MM.1S (cell line): ENCODE measurements around the gene SLC25A28.

Experiments used
- DNase-seq: peaks from one replicate; pipeline ENCODE4 v3.0.0-alpha.2; 2015
- H2AFZ ChIP-seq: fragments of 300-600 bp; sonication (generic); 2 replicates; pipeline ENCODE4 v1.6.0; 2016; ENCODE audit warnings: antibody characterized with exemption, low read length
- H3F3A ChIP-seq: fragments of 300-600 bp; sonication (generic); 2 replicates; pipeline ENCODE4 v1.6.1; 2016; ENCODE audit warnings: mild to moderate bottlenecking, antibody characterized with exemption, low read length, moderate library complexity, mixed read lengths; ENCODE audit not compliant: insufficient read depth
- H3K27ac ChIP-seq: fragments of 300-600 bp; sonication (generic); 2 replicates; pipeline ENCODE4 v1.5.1; 2016; ENCODE audit warnings: mild to moderate bottlenecking, low read length
- H3K27me3 ChIP-seq: fragments of 300-600 bp; sonication (generic); replicated peaks from 2 replicates; pipeline ENCODE4 v1.6.0; 2016; ENCODE audit warnings: low read length; ENCODE audit not compliant: insufficient read depth
- H3K36me3 ChIP-seq: fragments of 300-600 bp; sonication (generic); replicated peaks from 2 replicates; pipeline ENCODE4 v1.6.1; 2016; ENCODE audit warnings: mild to moderate bottlenecking, low read length, mixed read lengths; ENCODE audit not compliant: insufficient read depth
- H3K4me1 ChIP-seq: fragments of 300-600 bp; sonication (generic); 2 replicates; pipeline ENCODE4 v1.6.1; 2016; ENCODE audit warnings: low read length, mixed read lengths
- H3K4me2 ChIP-seq: fragments of 300-600 bp; sonication (generic); 2 replicates; pipeline ENCODE4 v1.6.0; 2016; ENCODE audit warnings: low read depth, low read length
- H3K4me3 ChIP-seq: fragments of 300-600 bp; sonication (generic); 2 replicates; pipeline ENCODE4 v1.5.1; 2016; ENCODE audit warnings: low read length, mixed read lengths
- H3K79me2 ChIP-seq: fragments of 300-600 bp; sonication (generic); 2 replicates; pipeline ENCODE4 v1.6.1; 2016; ENCODE audit warnings: mixed run types, low read length, mixed read lengths
- H3K9ac ChIP-seq: fragments of 300-600 bp; sonication (generic); 2 replicates; pipeline ENCODE4 v1.6.1; 2016; ENCODE audit warnings: low read length, mixed read lengths
- H3K9me2 ChIP-seq: fragments of 300-600 bp; sonication (generic); replicated peaks from 2 replicates; pipeline ENCODE4 v1.6.1; 2016; ENCODE audit warnings: mild to moderate bottlenecking, low read length, mixed read lengths; ENCODE audit not compliant: insufficient read depth
- H3K9me3 ChIP-seq: fragments of 300-600 bp; sonication (generic); replicated peaks from 2 replicates; pipeline ENCODE4 v1.6.1; 2016; ENCODE audit warnings: mild to moderate bottlenecking, low read length, mixed read lengths; ENCODE audit not compliant: insufficient read depth
- H4K20me1 ChIP-seq: fragments of 300-600 bp; sonication (generic); 2 replicates; pipeline ENCODE4 v1.6.1; 2016; ENCODE audit warnings: mild to moderate bottlenecking, low read length, moderate library complexity, mixed read lengths; ENCODE audit not compliant: insufficient read depth
- CTCF ChIP-seq: fragments of 300-600 bp; sonication (generic); IDR thresholded peaks from 2 replicates; pipeline ENCODE4 v1.5.1; 2016; ENCODE audit warnings: antibody characterized with exemption, low read length, mixed read lengths
- EZH2 ChIP-seq: fragments of 300-600 bp; sonication (generic); optimal IDR thresholded peaks from 2 replicates; pipeline ENCODE3; 2017; ENCODE audit warnings: low read depth, mild to moderate bottlenecking, antibody characterized with exemption, low read length, mixed read lengths
- EZH2phosphoT487 ChIP-seq: fragments of 300-600 bp; sonication (generic); IDR thresholded peaks from 2 replicates; pipeline ENCODE4 v1.6.1; 2018; ENCODE audit warnings: antibody characterized with exemption, low read length

SLC25A28 gene

GRCh38 chr10:99582255-99582770 is 37.9 kb downstream of the SLC25A28 start:
- no peaks in the 10 kb centered on the region for H4K20me1 ChIP-seq
- H3K4me1 ChIP-seq: no peaks in the 10 kb centered on the region
- H3K4me3 ChIP-seq: no peak overlapping the region
- H3K4me2 ChIP-seq: no peak overlapping the region
- H3K36me3 ChIP-seq: no peaks in the 10 kb centered on the region
- no peak for TF ChIP-seq EZH2
- no peak for TF ChIP-seq CTCF
- no peak for TF ChIP-seq EZH2phosphoT487
- no peak overlapping the region for H3K27ac ChIP-seq
- H3K9me2 ChIP-seq: no peaks in the 10 kb centered on the region
- H3K9ac ChIP-seq: no peak overlapping the region
- DNase-seq: no peak
- H3F3A ChIP-seq: no peaks in the 10 kb centered on the region
- no peaks in the 10 kb centered on the region for H3K9me3 ChIP-seq
- no peak overlapping the region for H2AFZ ChIP-seq
- no peaks in the 10 kb centered on the region for H3K27me3 ChIP-seq
- no peaks in the 10 kb centered on the region for H3K79me2 ChIP-seq

GRCh38 chr10:99579971-99580370 is 40.3 kb downstream of the SLC25A28 start:
- Histone ChIP-seq H3K79me2 (no peaks in the 10 kb centered on the region), H3K27ac (no peak overlapping the region)
- no peak for TF ChIP-seq EZH2phosphoT487
- no peak for TF ChIP-seq EZH2
- TF ChIP-seq CTCF: no peak

GRCh38 chr10:99573790-99574189 is 46.4 kb downstream of the SLC25A28 start:
- no peaks in the 10 kb centered on the region for H3K9me2 ChIP-seq

More at GRCh38 chr10:99579971-99580370, 40.3 kb downstream of the SLC25A28 start:
- H3K9me3 ChIP-seq: no peaks in the 10 kb centered on the region
- H2AFZ ChIP-seq: no peak overlapping the region
- H3K4me3 ChIP-seq: no peak overlapping the region
- no peak overlapping the region for H3K9ac ChIP-seq
- no peaks in the 10 kb centered on the region for H3K27me3 ChIP-seq
- no peak for DNase-seq
- H4K20me1 ChIP-seq: no peaks in the 10 kb centered on the region
- no peak overlapping the region for H3K4me2 ChIP-seq
- no peaks in the 10 kb centered on the region for H3K36me3 ChIP-seq
- H3K9me2 ChIP-seq: no peaks in the 10 kb centered on the region
- H3F3A ChIP-seq: no peaks in the 10 kb centered on the region
- no peaks in the 10 kb centered on the region for H3K4me1 ChIP-seq

More at GRCh38 chr10:99573790-99574189, 46.4 kb downstream of the SLC25A28 start:
- no peak overlapping the region for H3K4me3 ChIP-seq
- no peak for DNase-seq
- H3K79me2 ChIP-seq: no peaks in the 10 kb centered on the region
- H2AFZ ChIP-seq: no peak overlapping the region
- no peaks in the 10 kb centered on the region for H3F3A ChIP-seq
- H3K4me2 ChIP-seq: no peak overlapping the region
- H4K20me1 ChIP-seq: no peaks in the 10 kb centered on the region
- no peaks in the 10 kb centered on the region for H3K4me1 ChIP-seq
- no peaks in the 10 kb centered on the region for H3K9me3 ChIP-seq
- H3K27ac ChIP-seq: no peak overlapping the region
- H3K27me3 ChIP-seq: no peaks in the 10 kb centered on the region
- H3K9ac ChIP-seq: no peak overlapping the region
- no peaks in the 10 kb centered on the region for H3K36me3 ChIP-seq
- TF ChIP-seq EZH2phosphoT487 (no peak), CTCF (no peak), EZH2 (no peak)
